T-cell (primary cell): ENCODE results near the gene MCRS1. TPM values are rescaled to one million over a fixed set of nuclear protein-coding genes. Genes with fewer than 3 reads are reported as not detected.

Experiments used
- ATAC-seq, 4 experiments: fragments of 200-7000 bp in 3 of 4; fragments of 150-1000 bp in 1 of 4; cut with Tn5 transposase; replicated peaks in 1 of 4; 1 replicate in 3 of 4; 2 replicates in 1 of 4; pipeline ENCODE4 v1.10.0; 2021; ENCODE audit warnings: moderate library complexity in 3 of 4, mild to moderate bottlenecking in 2 of 4, moderate number of reproducible peaks in 1 of 4
- CTCF ChIA-PET, 2 donors: fragments of 300-600 bp; sonication (Branson Sonifier 250); formaldehyde crosslinking; loops; one replicate each; lab custom pipeline; 2022; ENCODE audit warnings: antibody characterized with exemption in 2 of 2; lab: Charles Lee
- POLR2A ChIA-PET, 2 donors: fragments of 300-600 bp; sonication (Branson Sonifier 250); formaldehyde crosslinking; loops; one replicate each; lab custom pipeline; 2022; ENCODE audit warnings: antibody characterized with exemption in 2 of 2; lab: Charles Lee
- DNase-seq, 35 experiments: peaks; one replicate each; pipeline versions ENCODE4 v3.0.0 to v3.0.0-alpha.2; 2013 to 2023
- H3K27ac ChIP-seq: one replicate; pipeline ENCODE4 v1.5.1; 2013; ENCODE audit warnings: low read length
- H3K27me3 ChIP-seq, 2 experiments: replicated peaks in 1 of 2; 1 replicate in 1 of 2; 2 replicates in 1 of 2; pipeline versions ENCODE4 v1.6.1 to v1.7.0; 2013; ENCODE audit warnings: low read length in 1 of 2, mixed read lengths in 1 of 2; ENCODE audit not compliant: control insufficient read depth in 2 of 2, insufficient read depth in 2 of 2; ENCODE audit errors: extremely low read depth in 1 of 2
- H3K36me3 ChIP-seq, 2 donors: 1 replicate in 1 of 2; 2 replicates in 1 of 2; pipeline versions ENCODE4 v1.6.1 to v1.7.0; 2013; ENCODE audit warnings: low read length in 1 of 2; ENCODE audit not compliant: control insufficient read depth in 2 of 2, insufficient read depth in 1 of 2; ENCODE audit errors: extremely low read depth in 1 of 2
- H3K4me1 ChIP-seq, 2 experiments: 1 replicate in 1 of 2; 2 replicates in 1 of 2; pipeline versions ENCODE4 v1.6.1 to v1.7.0; 2013; ENCODE audit warnings: low read length in 2 of 2, mixed read lengths in 1 of 2; ENCODE audit not compliant: insufficient read depth in 2 of 2, control insufficient read depth in 1 of 2; ENCODE audit errors: extremely low read depth in 1 of 2
- H3K4me3 ChIP-seq, 2 donors: 1 replicate in 1 of 2; 2 replicates in 1 of 2; pipeline versions ENCODE4 v1.5.1 to v1.7.0; 2013; ENCODE audit warnings: mild to moderate bottlenecking in 2 of 2, low read length in 1 of 2, moderate library complexity in 1 of 2; ENCODE audit not compliant: control insufficient read depth in 1 of 2; ENCODE audit errors: extremely low read depth in 1 of 2
- H3K9me3 ChIP-seq: 2 replicates; pipeline ENCODE4 v1.7.0; 2013
- H3K27ac Mint-ChIP-seq, 2 donors: one replicate each; pipeline ENCODE4 v1.8.0; 2020 to 2021; ENCODE audit warnings: mild to moderate bottlenecking in 2 of 2, mixed read lengths in 2 of 2
- H3K27me3 Mint-ChIP-seq, 2 donors: one replicate each; pipeline ENCODE4 v1.8.0; 2021 to 2022; ENCODE audit warnings: mixed read lengths in 2 of 2
- H3K36me3 Mint-ChIP-seq: one replicate; pipeline ENCODE4 v1.8.0; 2021; ENCODE audit warnings: mixed read lengths
- H3K4me1 Mint-ChIP-seq, 3 donors: one replicate each; pipeline ENCODE4 v1.8.0; 2020 to 2022; ENCODE audit warnings: mixed read lengths in 3 of 3, mild to moderate bottlenecking in 1 of 3
- H3K4me3 Mint-ChIP-seq, 3 donors: one replicate each; pipeline ENCODE4 v1.8.0; 2020 to 2022; ENCODE audit warnings: mild to moderate bottlenecking in 3 of 3, mixed read lengths in 3 of 3, moderate library complexity in 3 of 3
- H3K9me3 Mint-ChIP-seq, 3 donors: one replicate each; pipeline ENCODE4 v1.8.0; 2020 to 2022; ENCODE audit warnings: mixed read lengths in 3 of 3
- WGBS: methylation state at CpG from one replicate; pipeline ENCODE4 v1.1.5; 2013; ENCODE audit warnings: missing lambda C conversion rate; ENCODE audit not compliant: insufficient coverage; 5-methylcytosine and 5-hydroxymethylcytosine counted together
- total RNA-seq, 35 experiments: library from RNA in 6 of 35; stranded (reverse) in 6 of 35; fragments of 120-200 nt in 1 of 35; gene quantifications; one replicate each; pipeline versions ENCODE4 v1.2.1 to v1.2.4 and lab custom pipeline; 2013 to 2026

The MCRS1 gene
- total RNA-seq, 5 donors from 2014 or later (not counting 1 experiment from before 2014, with no cell fraction given): 66.1 to 89.0 (median 85.7) TPM

DNA sequence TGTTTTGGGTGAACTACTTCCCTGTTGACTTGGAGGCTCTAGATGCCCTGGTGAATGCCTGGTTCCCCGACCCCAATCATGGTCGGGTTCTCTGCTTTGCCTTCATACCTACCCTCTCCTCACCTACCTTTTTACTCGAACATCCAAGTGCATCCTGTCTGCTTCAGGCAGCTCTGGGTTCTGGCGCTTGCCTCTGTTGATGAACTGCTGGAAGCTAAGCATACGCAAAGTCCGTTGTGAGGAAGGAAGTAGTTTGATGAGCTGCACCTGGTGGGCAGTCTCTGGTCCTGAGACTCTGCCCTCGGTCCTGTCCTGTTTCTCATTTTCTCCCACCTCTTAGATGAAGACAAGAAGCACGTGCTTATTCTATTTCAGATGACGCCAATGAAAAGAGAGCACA, 15.5 kb downstream of the MCRS1 start:
- H3K4me3 ChIP-seq: no peak overlapping the region
- Mint-ChIP-seq H3K9me3 (no peaks in the 10 kb centered on the region), H3K4me1 (peaks cover 7 to 12% (median 10%) of the 10 kb centered on the region in 3 donors), H3K36me3 (no peaks in the 10 kb centered on the region), H3K27ac (no peak overlapping the region), H3K4me3 (no peak overlapping the region), H3K27me3 (peaks cover 0 to 18% of the 10 kb centered on the region in 2 donors)
- no peaks in the 10 kb centered on the region for H3K9me3 ChIP-seq
- no peak for DNase-seq
- POLR2A ChIA-PET: no interaction called here
- H3K27me3 ChIP-seq: peaks cover 0 to 41% of the 10 kb centered on the region in 2 experiments
- H3K27ac ChIP-seq: no peak overlapping the region
- no CpG with 5 or more reads among the region's 9 CpGs for WGBS
- no peak for ATAC-seq
- CTCF ChIA-PET: interaction anchor here (0.5 to 1.2 kb wide), 4 partner anchors 28 to 266 kb away, joined by 3 to 4 read pairs (median 3); no protein-coding TSS in a partner anchor
- peaks cover 2 to 21% of the 10 kb centered on the region in 2 experiments for H3K4me1 ChIP-seq
- H3K36me3 ChIP-seq: peaks cover 0 to 10% of the 10 kb centered on the region in 2 donors

DNA sequence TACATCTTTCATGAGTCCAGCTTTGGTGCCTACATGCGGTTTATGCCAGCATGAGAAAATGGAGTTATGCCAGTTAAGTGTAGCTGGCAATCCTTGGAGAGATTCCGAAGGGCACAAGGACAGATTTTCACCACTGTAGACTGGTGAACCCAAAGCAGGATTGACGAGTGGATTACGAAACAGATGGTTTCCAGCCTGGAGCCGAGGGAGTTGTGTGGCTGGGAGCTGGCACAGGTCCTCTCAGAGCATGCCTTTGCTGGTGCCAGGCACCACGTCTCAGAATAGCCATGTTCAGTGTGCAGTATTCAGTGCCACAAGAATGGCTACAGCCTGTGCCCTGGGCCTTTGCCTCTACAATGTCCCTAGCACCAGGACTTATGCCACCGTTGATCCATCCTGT, 15.9 kb downstream of the MCRS1 start:
- POLR2A ChIA-PET: no interaction called here
- peaks cover 0 to 44% of the 10 kb centered on the region in 2 experiments for H3K27me3 ChIP-seq
- H3K4me1 Mint-ChIP-seq: peaks cover 7 to 12% (median 10%) of the 10 kb centered on the region in 3 donors
- CTCF ChIA-PET: interaction anchor here in 1 of 2 donors (1.2 kb wide), 1 partner anchor 31 kb away, joined by 3 read pairs; no protein-coding TSS in a partner anchor
- H3K4me3 ChIP-seq: no peak overlapping the region
- H3K27me3 Mint-ChIP-seq: peaks cover 0 to 22% of the 10 kb centered on the region in 2 donors
- H3K27ac ChIP-seq: no peak overlapping the region
- no peak overlapping the region for H3K4me3 Mint-ChIP-seq
- ATAC-seq (no peak), DNase-seq (no peak)
- no peaks in the 10 kb centered on the region for H3K9me3 Mint-ChIP-seq
- no peaks in the 10 kb centered on the region for H3K36me3 Mint-ChIP-seq
- no peak overlapping the region for H3K27ac Mint-ChIP-seq
- peaks cover 2 to 21% of the 10 kb centered on the region in 2 experiments for H3K4me1 ChIP-seq
- no peaks in the 10 kb centered on the region for H3K9me3 ChIP-seq
- 85% methylated on average over 7 of the region's 7 CpGs for WGBS
- H3K36me3 ChIP-seq: peaks cover 0 to 7% of the 10 kb centered on the region in 2 donors

DNA sequence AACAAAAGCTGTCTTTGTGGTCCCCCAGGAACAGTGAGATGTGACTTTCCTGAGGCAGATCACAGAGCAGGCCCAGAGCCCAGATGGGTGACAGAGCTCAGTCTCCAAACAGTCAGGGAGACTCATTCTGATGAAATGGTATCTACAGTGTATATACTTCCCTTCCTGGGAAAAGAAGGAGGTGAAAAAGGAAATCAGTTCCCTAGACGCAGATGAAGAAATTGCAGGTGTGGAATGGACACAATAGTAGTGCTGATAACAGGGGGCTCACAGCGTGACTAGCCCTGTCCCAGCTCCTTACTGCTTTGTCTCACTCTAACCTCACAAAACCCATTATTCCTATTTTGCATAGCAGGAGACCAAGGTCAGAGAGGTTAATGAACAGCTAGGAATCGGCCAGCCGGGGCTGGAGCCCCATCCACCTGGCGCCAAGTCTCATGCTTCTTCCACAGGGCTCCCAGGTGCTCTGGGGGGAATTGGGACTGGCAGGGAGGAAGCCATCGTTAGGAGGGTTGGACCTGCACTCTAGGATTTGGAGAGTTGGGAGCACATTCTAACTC, 17.2 kb downstream of the MCRS1 start:
- H3K4me1 ChIP-seq: peaks cover 2 to 21% of the 10 kb centered on the region in 2 experiments
- DNase-seq (no peak), ATAC-seq (no peak)
- ChIA-PET CTCF (interaction anchor here in 1 of 2 donors (1.2 kb wide), 1 partner anchor 14 kb away, joined by 4 read pairs; no protein-coding TSS in a partner anchor), POLR2A (no interaction called here)
- 100% methylated on average over 3 of the region's 6 CpGs for WGBS
- peaks cover 0 to 30% of the 10 kb centered on the region in 2 donors for H3K27me3 Mint-ChIP-seq
- no peak overlapping the region for H3K27ac Mint-ChIP-seq
- H3K36me3 ChIP-seq: peaks cover 0 to under 1% of the 10 kb centered on the region in 2 donors
- peaks cover 0 to 54% of the 10 kb centered on the region in 2 experiments for H3K27me3 ChIP-seq
- H3K4me1 Mint-ChIP-seq: peaks cover 7 to 9% (median 7%) of the 10 kb centered on the region in 3 donors
- no peaks in the 10 kb centered on the region for H3K9me3 ChIP-seq
- peak overlapping the region in 1 of 3 donors; percentile 21 for H3K4me3 Mint-ChIP-seq
- no peaks in the 10 kb centered on the region for H3K9me3 Mint-ChIP-seq
- H3K36me3 Mint-ChIP-seq: no peaks in the 10 kb centered on the region
- no peak overlapping the region for H3K27ac ChIP-seq
- no peak overlapping the region for H3K4me3 ChIP-seq

DNA sequence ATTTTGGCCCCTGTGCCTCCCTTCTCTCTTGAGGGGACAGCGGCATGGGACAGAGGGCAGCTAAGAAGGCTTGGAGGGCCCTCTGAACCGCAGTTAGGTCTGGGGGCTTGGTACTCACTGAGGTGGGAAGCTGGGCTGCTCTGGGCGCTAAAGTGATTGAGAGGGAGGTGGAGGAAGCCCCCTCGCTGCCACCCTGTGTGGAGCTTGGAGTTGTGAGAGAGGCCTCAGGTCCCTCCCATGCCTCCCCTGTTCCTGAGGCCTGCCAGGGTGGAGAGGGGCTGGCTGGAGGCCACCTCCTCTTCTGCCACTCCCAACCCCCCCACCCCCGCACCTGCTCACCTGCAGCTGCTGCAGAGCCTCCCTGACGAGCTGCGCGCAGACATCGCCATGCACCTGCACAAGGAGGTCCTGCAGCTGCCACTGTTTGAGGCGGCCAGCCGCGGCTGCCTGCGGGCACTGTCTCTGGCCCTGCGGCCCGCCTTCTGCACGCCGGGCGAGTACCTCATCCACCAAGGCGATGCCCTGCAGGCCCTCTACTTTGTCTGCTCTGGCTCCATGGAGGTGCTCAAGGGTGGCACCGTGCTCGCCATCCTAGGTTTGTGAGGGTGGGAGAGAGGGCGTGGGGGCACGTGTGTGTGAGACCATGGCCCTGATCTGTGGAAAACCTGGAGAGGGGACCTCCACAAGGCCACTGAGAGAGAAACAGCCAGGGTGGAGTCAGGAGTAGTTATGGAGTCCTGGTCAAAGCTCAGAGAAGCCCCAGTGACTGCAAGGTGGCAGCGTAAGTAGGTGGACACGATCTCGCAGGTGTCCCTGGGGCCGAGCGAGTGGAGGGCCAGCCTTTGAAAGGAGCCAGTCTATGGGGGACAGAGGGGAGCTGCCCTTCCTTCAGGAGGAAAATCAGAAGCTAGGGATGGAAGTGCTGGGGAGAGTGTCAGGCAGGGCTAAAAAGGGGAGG, 17.9 kb downstream of the MCRS1 start:
- peak overlapping the region in 1 of 2 donors; percentile 39 for H3K27ac Mint-ChIP-seq
- H3K4me1 Mint-ChIP-seq: peaks cover 7 to 10% (median 9%) of the 10 kb centered on the region in 3 donors
- Histone ChIP-seq H3K4me1 (peaks cover 2 to 21% of the 10 kb centered on the region in 2 experiments), H3K4me3 (peak overlapping the region in 1 of 2 donors; percentile 39), H3K27ac (no peak overlapping the region), H3K36me3 (no peaks in the 10 kb centered on the region), H3K9me3 (no peaks in the 10 kb centered on the region), H3K27me3 (peaks cover 0 to 57% of the 10 kb centered on the region in 2 experiments)
- ATAC-seq: no peak
- H3K9me3 Mint-ChIP-seq: no peaks in the 10 kb centered on the region
- no peak for DNase-seq
- ChIA-PET POLR2A (interaction anchor here in 1 of 2 donors (0.6 kb wide), 1 partner anchor 11 kb away, joined by 10 read pairs; the partner anchor contains the start of gene KCNH3), CTCF (interaction anchor here (0.5 to 1.2 kb wide), 3 partner anchors 15 to 403 kb away, joined by 3 to 4 read pairs (median 4); no protein-coding TSS in a partner anchor)
- peaks cover 0 to 30% of the 10 kb centered on the region in 2 donors for H3K27me3 Mint-ChIP-seq
- H3K4me3 Mint-ChIP-seq: peak overlapping the region; percentile 47 to 76 (median 74)
- no peaks in the 10 kb centered on the region for H3K36me3 Mint-ChIP-seq
- 97% methylated on average over 20 of the region's 28 CpGs for WGBS

DNA sequence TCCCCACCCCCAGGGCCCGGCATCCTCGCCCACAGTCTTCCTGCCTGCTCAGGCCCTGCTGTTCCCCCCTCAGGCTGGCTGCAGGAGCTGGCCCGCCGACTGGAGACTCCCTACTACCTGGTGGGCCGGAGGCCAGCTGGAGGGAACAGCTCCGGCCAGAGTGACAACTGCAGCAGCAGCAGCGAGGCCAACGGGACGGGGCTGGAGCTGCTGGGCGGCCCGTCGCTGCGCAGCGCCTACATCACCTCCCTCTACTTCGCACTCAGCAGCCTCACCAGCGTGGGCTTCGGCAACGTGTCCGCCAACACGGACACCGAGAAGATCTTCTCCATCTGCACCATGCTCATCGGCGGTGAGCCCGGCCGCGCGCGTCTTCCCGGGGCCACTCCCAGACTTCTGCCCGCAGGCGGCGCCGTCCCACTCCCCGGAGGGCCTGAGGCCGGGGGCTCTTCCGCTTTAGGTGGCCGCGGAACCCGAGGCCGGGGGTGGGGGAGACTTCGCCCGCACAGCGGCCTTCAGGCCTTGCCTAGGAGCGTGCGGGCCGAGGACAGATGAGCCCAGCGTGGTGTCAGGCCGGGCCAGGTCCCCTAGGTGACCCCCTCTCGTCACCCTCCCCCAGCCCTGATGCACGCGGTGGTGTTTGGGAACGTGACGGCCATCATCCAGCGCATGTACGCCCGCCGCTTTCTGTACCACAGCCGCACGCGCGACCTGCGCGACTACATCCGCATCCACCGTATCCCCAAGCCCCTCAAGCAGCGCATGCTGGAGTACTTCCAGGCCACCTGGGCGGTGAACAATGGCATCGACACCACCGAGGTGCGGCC, 18.9 kb downstream of the MCRS1 start:
- Histone ChIP-seq H3K4me1 (peaks cover 2 to 21% of the 10 kb centered on the region in 2 experiments), H3K9me3 (no peaks in the 10 kb centered on the region), H3K27ac (no peak overlapping the region), H3K36me3 (no peaks in the 10 kb centered on the region), H3K4me3 (peak overlapping the region; percentile 39 to 64), H3K27me3 (peaks cover 0 to 57% of the 10 kb centered on the region in 2 experiments)
- DNase-seq (peak in 12 of 35 experiments; percentile 19 to 52 (median 32)), ATAC-seq (peak; percentile 52 to 64 (median 58))
- CTCF ChIA-PET: interaction anchor here in 1 of 2 donors (0.5 to 0.6 kb wide), 2 partner anchors 211 to 402 kb away, joined by 3 to 4 read pairs; no protein-coding TSS in a partner anchor
- Mint-ChIP-seq H3K27ac (peak overlapping the region; percentile 57 to 79), H3K27me3 (peaks cover 0 to 30% of the 10 kb centered on the region in 2 donors), H3K36me3 (no peaks in the 10 kb centered on the region), H3K4me3 (peak overlapping the region; percentile 74 to 76 (median 75)), H3K9me3 (no peaks in the 10 kb centered on the region), H3K4me1 (peaks cover 7 to 15% (median 9%) of the 10 kb centered on the region in 3 donors)
- POLR2A ChIA-PET: no interaction called here
- 27% methylated on average over 63 of the region's 70 CpGs for WGBS
